Stimulated activated CD4-positive, alpha-beta T cell treated with anti-CD3 and anti-CD28 coated beads, Interleukin-1b, Interleukin-23, amount 100 ng/mL, for 48 hours (primary cell): Measurements from ENCODE around the gene SNCAIP.

Experiments
- DNase-seq: peaks from one replicate; pipeline ENCODE4 v3.0.0-alpha.2; 2020

The SNCAIP gene

GRCh38 chr5:122401976-122402725, 90.1 kb downstream of the SNCAIP start:
- DNase-seq: no peak

GRCh38 chr5:122402955-122403685, 91.1 kb downstream of the SNCAIP start:
- no peak for DNase-seq

DNA sequence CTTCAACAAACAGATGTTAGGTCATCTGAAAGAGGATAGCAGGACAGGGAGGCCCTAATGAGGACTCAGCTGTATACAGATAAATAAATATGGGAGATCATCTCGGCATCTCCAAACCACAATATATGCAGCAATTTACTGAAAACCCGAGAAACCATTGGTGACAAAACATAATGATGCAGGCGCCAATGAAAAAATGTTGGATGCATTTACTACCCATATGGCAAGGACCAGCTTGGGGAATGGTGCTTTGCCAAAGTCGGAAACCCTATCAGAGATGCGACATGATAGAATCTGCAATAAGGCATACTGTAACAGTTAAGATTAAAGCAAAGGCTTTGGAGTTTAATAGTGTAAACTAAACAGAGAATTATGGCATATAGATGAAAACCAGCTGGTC, 92.0 kb downstream of the SNCAIP start:
- no peak for DNase-seq

DNA sequence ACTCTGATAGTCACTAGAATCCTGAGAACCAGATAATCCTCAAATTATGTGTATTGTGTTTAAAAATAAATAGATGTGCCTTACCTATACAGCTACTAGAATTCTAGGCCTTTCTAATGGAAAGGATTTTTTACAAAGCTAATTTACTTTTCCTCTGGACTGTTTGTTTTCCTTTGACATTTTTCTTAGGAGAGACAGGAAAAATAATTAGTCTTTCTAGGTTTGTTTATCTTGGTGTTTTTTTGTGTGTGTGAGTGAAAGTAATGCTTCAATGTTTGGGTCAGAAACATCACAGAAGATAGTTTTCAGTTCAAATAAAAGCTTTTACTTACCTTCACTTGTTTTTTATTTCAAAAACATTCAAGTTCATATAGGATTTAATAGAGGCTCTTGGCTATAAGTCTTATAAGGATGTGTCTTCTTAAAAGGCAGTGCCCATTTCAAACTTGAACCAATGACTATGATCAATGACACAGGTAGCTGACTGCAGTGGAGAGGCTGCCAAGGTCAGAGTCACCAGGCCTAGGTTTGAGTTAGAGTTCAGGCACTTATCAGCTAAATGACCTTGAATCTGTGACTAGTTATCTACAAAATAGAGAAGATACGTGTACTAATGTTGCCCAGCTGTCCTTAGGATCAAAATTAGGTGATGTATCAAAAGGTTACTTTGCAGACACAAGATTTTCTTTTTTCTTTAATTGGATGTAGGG, 92.8 kb downstream of the SNCAIP start:
- no peak for DNase-seq

GRCh38 chr5:122405751-122406150, 93.7 kb downstream of the SNCAIP start:
- no peak for DNase-seq

DNA sequence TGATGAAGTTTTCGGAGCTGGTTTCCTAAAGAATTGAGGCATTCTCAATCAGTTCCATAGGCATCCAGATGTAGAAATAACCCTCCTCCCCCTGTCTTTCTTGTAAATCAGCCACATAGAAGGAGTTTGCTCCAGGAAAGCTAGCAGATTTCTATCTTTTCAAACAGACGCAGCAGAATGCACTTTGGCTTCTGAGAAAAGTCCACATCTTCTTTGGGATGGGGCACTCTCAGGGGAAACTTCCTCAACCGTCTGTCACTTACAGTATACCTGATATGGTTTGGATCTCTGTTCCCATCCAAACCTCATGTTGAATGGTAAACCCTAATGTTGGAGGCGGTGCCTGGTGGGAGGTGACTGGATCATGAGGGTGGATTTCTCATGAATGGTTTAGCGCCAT, 94.1 kb downstream of the SNCAIP start:
- no peak for DNase-seq

- no peak for DNase-seq
Measured at GRCh38 chr5:122408592-122409224, 96.7 kb downstream of the SNCAIP start.

DNA sequence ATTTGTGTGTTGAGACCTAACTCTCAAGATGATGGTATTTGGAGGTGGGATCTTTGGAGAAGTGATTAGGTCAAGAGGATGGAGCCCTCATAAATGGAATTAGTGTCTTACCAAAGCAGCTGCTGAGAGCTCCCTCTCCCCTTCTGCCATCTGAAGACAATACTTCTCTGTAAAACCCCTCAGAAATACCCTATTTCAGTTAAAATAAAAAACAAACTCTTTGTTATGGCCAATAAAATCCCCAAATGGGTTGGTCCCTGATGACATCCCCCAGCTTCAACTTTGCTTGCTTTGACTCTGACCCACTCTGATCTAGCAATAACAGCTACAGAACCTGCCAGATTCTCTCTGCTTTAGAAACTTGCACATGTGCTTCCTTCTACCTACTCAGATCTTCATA, 100.9 kb downstream of the SNCAIP start:
- DNase-seq: no peak

DNA sequence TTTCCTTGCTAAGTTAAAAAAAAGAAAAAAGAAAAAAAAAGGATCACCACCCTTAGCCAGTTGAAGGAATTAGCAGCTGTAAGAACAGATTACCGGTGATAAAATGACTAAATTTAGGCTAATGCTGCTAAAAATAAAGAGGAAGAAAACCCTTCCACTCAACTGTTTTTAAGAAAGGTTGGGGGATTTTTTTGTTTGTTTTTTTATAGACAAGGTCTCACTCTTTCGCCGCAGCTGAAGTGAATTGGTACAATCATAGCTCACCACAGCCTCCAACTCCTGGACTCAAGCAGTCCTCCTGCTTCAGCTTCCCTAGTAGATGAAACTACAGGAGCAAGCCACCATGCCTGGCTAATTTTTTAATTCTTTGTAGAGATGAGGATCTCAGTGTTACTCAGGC, 101.7 kb downstream of the SNCAIP start:
- no peak for DNase-seq

- no peak for DNase-seq
Measured at GRCh38 chr5:122415030-122415800, 103.2 kb downstream of the SNCAIP start.

DNA sequence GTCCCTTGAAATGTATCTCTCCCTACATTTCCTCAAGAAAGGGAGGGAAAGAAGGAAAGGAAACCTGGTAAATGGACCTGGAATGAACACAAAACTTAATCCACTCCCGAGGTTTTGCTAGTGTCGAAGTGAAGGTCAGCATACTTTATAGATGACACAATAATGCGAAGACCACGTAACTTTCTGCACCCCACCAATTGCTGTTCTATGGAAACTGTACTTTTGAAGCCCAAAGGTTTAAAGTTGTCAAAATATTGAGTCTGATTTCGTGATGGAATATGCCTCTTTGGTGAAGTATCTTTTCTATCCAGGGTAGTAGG, 103.7 kb downstream of the SNCAIP start:
- DNase-seq: no peak

DNA sequence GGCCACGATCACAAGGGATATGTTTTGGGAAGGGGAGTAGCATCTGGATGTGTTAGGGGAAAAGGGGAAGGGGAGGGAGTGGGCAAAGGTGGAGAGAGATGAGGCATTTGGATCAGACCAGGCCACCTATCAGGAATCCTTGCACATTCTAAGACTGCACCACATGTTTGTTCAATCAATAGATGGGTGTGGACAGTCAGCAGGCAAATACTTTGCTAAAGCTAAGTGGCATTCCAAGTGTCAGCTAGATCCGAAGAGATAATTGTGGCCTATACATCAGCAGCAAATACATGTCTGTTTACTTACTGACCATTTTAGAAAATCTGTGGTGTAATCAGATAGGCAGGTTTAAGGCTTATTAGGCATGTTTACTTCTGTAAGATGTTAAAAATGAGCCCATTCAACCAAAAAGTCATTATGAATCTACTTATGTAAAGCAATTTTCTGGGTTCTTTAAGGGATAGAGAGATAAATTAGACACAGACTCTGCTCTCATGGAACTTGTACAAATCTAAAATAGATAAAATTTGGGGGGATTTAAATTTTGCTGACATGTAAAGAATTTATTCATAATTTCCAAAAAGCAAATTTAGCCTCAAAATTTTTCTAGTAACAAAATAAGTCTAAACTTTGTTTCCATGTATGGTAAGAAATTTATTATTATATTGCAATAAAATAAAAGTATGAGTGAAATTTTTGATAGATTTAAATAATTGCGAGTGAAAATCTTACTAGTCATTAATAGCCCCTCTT, 107.3 kb downstream of the SNCAIP start:
- DNase-seq: no peak

GRCh38 chr5:122420091-122420490, 108.1 kb downstream of the SNCAIP start:
- DNase-seq: no peak

DNA sequence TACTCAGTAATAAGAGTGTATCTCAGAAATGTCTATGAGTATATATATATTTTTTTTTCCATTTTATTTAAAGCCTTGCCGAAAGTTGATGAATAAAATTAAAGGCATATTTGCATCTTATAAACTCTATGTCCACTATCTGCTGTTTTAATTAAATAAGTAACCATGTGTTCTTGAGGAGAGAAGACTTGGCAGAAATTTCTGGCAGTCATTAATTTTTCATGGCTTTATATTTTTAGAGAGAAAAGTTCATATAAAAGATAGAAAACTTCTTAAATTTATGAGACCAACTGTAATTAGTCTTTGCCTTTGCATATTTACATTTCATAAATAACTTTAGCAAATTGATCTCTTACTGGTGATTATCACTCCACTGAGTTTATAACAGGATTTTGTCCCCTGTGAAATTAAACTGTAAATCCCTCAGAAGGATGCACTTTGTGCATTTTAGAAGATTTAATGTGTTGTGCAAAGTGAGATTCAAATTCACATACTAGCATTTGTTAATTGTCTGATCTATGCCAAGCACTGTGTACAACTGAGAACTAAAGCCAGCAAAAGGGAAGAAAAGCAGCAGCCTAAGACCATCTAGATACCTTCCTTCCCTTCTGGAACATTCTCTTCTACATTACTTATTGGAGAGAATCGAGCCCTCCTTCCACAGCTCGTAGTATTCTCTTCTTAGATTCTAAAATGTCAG, 108.7 kb downstream of the SNCAIP start:
- no peak for DNase-seq

DNA sequence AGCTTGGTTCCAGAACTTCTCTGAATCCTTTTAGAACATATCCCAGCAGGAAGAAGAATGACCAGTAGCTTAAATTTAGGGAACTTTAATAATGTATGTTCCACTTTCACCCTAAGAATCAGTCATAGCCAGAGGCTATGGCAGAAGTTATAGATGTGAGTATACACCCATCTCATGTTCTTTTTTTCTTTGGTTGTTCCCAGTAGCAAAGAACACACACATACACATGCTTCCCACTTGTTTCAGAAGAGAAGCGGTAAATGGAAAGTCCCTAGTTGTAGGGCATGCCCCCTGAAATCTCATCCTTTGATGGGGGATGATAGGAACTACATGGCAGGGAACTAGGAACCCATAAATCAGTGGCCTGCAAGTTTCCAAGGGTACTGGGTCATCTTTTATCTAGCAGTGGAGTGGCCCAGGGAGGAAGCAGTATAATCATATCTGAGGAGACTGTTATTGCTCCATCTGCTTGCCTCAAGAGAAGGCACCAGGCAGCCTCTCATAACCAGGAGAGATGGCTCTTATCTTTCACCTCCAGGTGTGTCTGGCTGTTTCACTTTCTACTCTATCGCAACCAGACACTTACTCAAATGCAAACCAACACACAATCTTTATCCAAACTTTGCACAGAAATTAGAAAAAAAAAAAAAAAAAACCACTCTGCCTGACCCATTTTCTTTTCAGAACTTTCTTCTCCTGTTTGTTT, 109.5 kb downstream of the SNCAIP start:
- DNase-seq: no peak

GRCh38 chr5:122423221-122423620, 111.2 kb downstream of the SNCAIP start:
- DNase-seq: no peak

DNA sequence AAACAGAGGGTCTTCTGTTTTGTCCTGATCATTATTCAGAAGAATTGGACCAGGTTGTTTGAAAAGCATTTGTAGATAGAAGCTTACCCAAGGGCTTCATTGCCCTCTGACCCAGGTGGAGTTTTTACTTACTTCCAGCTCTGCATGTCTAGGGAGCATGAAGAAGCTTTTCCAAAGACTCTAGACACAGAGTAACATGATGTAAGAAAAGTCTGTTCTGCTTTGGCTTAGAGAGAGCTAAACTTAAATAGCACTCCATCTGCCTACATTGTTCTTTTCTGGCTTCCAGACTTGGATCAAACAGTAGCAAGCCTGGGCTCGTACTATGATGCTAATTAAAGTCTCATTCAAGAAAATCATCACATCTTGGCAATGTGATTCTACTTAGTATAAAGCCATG, 112.1 kb downstream of the SNCAIP start:
- no peak for DNase-seq

DNA sequence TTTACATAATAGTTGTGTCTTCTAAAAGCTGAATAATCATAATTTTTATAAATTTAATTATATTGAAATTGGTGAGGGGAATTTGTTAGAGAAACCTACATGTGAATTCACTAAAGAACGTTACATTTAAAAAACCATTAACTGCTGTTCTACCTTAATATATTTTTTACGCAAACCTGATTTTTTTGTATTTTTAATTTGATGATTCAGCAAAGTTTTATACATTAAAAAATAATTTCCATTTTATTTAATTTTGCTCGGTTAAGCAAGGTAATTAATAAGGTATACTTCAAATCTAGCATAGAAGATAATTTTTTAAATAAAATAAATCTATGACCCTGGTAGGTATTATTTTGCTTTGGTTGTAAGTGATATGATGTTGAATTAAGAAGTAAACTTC, 114.3 kb downstream of the SNCAIP start:
- DNase-seq: no peak

DNA sequence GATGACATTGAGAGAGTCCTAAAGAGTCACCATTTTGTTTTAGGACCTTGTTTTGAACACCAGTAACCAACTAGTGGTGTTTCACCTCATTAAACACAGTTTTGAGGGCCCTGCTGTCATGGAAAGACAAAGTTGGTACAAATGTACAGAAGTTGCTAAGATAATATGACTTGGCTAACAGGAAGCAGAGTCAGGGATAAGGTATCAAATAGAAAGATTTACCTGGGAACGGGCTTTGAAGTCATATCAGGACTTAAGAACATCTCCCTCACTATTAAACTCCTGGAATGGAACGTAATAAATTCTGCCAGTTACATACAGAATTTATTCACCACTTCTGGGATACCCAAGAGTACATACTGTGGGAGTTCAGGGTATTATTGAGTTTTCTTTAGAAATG, 115.6 kb downstream of the SNCAIP start:
- no peak for DNase-seq

- DNase-seq: no peak
Measured at GRCh38 chr5:122429545-122430318, 117.7 kb downstream of the SNCAIP start.
